Activated T-cell treated with anti-CD3 and anti-CD28 coated beads for 4 hours (primary cell): ENCODE results near the gene ATAD3A.
A peak's percentile ranks its signal among the peaks of the same experiment; 100 is the strongest.

Experiments
- DNase-seq: peaks from one replicate; pipeline ENCODE4 v3.0.0-alpha.2; 2020

The ATAD3A gene

DNA sequence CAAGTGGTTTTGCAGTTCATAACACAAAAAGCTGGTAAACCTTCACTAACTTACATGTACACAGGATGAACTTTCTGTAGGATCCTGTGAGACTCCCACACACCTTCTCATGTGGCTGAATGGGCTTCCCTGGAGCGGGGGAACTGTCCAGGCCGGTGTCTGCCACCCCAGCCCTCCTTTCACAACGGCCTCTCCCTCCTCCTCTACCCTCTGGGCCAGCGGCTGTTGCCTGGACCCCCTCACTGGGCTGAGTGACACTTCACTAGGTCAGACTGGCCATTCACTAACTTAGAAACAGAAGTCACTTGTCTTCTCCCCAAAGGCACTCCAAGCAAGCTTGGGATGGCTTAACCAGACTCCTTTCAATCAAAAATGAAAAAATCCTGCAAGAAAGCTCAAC lies 46.6 kb downstream of the ATAD3A start:
- no peak for DNase-seq

DNA sequence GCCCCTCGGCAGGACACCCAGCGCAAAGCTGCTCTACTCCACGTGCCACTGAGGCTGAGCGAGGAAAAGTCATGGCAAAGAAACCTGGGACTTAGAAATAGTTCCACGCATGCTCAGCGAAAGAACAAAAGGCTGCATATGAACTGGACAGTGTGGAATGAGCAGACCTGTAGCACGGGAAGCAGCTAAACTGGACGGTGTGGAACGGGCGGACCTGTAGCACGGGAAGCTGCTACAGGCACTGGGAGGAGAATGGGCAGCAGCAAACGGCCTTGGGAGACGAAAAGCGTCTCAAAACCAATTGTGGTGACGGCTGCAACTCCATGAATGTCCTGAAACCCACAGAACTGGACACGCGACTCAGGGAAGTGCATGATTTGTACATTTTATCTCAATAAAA lies 47.1 kb downstream of the ATAD3A start:
- DNase-seq = no peak

GRCh38 chr1:1560178-1560577 lies 48.2 kb downstream of the ATAD3A start:
- no peak for DNase-seq

- no peak for DNase-seq
Observed at GRCh38 chr1:1561801-1562470, 50.0 kb downstream of the ATAD3A start.

- DNase-seq = no peak
Observed at GRCh38 chr1:1562556-1563195, 50.7 kb downstream of the ATAD3A start.

GRCh38 chr1:1563688-1564087 lies 51.7 kb downstream of the ATAD3A start:
- no peak for DNase-seq

- no peak for DNase-seq
Observed at GRCh38 chr1:1564268-1564667, 52.3 kb downstream of the ATAD3A start.

DNA sequence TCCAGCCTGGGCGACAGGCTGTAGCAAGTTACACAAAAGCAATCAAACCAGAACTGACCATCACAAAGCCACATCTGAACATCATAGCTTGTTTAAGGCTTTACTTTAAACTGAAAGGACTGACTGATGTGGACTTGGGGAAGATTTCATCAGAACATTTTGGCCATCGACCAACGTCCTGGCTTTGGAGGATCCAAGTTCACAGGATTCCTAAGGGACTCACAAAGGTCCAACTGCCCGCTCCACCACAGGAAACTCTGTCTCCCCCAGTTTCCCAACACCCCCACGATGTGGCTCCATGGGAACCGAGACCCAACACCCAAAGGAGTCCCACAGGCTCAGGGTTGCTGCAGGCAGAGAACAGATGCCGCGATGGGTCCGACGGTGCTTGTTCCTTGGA lies 53.4 kb downstream of the ATAD3A start:
- no peak for DNase-seq

DNA sequence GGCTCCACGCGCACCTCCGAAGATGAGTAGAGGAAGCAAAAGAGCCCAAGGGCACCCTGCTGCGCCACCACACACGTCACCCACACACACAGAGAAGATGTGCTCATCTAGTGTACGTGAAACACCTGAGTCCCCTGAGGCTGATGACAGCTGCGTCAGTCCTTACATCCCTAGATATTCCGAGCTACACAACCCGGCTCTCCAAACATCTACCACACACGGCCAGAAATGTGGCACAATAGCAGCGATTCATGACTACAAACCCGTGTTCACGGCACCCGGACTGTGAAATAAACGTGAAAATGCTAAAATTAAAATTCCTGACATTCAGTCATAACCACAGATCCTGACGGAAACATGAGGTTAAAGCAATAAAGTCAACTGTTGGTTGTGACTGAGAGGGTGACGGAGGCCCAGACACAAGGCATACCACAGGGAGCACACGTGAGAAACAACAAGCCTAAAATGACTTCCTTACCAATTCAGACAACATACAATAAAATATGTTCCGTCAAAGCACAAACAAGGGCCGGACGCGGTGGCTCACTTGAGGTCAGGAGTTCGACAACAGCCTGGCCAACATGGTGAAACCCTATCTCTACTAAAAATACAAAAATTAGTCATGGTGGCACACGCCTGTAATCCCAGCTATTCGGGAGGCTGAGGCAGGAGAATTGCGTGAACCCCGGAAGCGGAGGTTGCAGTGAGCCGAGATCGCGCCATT lies 55.4 kb downstream of the ATAD3A start:
- DNase-seq = no peak

DNA sequence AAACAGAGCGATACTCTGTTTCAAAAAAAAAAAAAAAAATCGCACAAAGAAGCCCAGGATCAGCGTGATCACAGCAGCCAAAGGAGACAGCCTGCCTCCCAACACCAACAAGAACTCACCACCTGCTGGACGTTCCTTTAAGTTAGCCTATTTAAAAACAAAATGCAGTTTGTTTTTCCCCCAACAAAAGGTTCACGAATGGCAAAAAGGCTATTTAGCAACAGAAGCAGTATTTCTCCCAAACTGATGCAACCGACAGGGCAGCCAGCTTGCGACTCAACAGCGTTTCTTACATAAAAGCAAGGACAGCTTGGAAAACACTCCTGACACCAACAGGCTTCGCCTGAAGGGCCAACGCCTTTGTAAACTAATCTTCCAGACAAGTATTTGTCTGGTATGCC lies 55.9 kb downstream of the ATAD3A start:
- no peak for DNase-seq

DNA sequence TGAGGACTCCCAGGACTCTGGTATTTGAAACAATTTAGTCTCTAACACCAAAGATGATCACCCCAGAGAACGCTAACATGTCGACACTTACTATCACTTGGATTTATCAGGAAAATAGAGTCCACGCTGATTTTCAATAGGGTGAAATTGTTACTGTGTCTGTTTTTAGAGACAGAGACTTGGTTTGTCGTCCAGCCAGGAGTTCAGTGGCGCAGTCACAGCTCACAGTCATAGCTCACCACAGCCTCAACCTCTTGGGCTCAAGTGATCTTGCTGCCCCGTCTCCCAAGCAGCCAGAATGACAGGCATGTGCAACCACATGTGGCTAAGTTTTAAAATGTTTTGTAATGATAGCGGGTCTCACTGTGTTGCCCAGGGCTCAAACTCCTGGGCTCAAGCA lies 57.4 kb downstream of the ATAD3A start:
- no peak for DNase-seq

DNA sequence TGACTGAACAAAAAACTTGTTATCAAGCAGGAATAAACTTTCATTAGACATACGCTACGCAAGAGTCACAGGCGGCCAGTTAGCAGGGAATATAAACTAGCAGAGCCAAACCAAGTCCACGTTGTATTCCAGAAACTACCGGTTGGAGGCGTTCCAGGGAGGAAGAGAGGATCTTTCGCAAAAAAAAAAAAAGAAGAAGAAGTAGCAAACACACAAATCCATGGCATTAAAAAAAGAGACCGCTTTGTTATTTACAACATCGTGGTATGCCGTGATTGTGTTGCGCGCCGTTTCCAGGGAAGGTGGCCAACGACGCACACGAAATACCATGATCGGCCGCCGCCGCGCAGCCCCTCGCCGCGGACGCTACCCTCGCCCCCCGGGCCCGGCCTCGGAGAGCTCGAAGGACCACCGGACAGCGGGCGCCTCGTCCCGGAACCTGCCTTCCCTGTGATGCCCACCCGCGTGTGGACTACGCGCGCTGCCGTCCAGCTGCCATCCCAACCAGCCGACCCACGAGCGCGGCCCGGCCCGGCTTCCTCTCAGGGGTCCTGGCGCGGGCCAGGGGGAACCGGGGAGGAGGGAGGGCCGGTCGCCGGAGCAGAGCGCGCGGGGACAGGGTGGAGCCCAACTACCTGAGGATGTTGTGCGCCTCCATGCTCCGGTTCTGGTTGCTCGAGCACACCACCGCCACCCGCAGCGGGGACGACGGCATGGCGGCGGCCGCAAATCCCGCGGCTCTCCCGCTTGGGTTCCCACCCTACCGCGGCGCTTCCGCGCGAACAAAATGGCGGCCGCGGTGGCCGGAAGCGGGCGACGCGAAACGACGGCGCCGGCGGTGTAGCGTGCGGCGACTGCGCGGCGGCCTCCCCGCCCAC lies 62.1 kb downstream of the ATAD3A start:
- peak; percentile 48 for DNase-seq

DNA sequence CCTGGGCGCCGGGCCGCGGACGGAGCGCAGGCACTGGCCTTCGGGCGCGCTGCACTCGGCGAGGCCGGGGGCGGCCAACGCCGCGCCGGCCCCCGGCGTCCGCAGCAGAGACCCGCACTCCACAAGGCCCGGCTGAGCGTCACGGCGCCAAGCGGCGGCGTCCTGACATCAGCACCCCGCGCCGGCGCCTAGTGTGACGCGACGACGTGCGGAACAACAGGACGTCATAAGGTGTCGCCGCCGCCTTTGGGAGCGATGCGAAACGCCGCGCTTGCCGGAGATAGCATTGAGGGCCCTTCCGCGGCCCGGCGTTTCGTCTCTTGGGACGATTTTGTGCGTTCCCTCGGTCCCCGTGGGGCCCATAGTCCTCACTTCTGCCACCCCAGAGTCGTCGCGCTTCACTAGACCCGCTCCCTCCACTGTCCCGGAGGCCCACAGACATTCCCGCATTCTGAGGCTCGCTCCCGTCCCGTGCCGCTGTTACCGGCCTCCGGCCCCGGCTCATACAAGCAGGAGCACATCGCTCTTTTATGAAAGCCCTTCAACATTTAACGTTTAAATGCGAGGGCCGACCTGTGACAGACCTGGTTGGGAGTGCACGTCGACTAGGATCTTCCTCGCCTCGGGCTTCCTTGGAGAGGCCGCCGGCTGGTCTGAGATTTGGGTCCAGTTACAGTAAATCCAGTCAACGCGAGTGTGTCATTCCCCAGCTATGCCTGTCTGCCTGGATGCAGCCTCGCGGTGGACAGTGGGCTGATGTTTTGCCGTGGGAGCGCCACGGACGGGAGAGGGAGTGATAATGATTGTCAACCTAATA lies 63.0 kb downstream of the ATAD3A start, which contains the start of gene SSU72:
SSU72 (minus strand) TSS at position 143 of the 817 bp plus-strand sequence. CDS start 306 bp downstream, outside the sequence.
- DNase-seq = peak; percentile 90

DNA sequence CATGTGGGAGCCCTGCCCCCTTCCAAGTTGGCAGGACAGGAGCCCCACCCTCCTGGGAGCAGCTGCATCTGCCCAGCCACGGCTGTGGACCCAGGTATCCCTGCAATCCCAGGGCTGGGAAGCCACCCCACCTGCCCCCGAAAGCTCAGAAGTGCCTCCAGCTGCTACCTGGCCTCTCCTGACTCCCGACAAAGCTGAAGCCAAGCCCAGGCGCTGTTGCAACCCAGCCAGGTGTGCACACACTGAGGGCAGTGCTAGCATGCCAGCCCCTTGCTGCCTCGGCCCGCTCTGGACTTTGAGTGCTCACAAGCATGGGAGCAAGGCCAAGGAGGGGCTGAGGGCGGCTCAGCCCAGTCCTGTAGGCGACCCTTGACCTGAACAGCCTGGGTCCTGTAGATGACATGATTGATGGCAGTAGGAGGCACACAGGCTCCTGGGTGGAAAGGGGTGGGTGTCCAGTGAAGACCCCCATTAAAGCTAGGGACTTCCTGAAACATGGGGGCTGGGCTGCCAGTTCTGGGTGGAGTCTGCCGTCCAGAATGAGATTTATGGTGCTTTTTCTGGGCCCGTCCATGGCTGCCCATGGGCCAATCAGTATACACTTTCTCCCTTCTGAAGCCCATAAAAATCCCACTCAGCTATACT lies 65.5 kb downstream of the ATAD3A start:
- no peak for DNase-seq

- DNase-seq = no peak
Observed at GRCh38 chr1:1578371-1578940, 66.5 kb downstream of the ATAD3A start.

DNA sequence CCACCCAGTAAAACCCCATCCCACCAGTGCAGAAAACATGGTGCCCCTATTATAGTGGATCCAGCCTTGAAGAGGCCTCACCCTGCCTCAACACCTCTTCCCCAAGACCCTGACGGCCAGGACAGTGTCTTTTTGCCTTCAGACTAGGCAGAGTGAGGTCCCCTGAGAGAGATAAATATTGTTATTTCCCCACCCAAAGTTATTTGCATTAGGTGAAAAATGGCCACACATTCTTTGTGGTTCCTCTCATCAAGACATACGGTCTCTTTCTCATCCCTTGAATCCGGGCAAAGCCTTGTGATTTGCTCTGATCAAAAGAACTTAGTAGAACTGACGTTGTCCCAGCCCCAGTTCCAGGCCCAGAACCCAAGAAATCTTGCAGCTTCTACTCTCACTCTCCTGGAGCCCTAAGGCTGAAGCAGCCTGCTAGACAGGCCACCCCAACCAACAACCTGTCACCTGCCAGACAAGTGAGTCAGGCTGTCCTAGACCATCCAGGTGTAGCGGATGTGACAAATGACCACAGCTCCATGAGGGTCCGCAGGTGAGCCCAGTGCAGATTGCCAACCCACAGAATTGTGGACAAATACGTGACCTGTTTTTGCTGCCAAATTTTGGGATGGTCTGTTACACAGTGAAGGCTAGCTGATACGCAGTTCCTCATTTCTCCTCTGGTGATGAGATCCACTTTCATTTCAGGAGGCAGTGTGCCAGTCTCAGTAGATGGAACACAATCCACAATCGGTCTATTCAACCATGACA lies 70.8 kb downstream of the ATAD3A start:
- no peak for DNase-seq

DNA sequence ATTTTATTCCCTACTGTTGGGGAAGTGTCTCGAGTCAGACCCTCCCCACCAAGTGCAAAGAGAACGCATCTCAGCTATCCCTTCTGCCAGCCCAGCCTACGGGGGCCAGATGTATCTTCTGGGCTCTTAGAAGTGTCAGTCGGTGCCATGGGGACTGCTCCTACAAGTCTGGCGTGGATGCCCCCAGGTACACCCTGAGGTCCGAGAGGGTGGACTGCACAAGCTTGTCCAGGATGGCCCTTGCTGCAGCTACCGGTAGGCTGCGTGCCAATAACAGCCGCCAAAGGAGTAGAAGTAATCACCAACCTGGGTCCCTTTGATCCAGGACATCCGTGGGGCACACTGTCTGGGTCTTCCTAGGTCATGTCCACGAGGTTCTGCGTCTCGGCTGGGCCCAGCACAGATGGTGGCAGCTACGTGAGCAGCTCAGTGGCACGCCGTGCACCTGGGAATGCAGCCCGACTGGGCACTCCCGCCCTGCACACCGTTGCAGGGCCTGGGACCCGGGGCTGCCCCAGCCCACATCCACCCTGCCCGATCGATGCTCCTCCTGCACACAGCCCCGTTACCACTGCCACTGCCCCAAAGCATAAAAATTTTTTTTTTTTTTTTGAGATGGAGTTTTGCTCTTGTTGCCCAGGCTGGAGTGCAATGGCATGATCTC lies 71.5 kb downstream of the ATAD3A start:
- DNase-seq = no peak
